Kidney epithelial cell (primary cell): ENCODE measurements around the gene KRT26. TPM values are rescaled to one million over a fixed set of nuclear protein-coding genes. Genes with fewer than 3 reads are reported as not detected.
"Not testable (repeated sequence)": the region's sequence is repeated elsewhere in the genome, so short reads cannot be mapped to it uniquely, and the experiment has no call there.

Experiments
- DNase-seq: peaks from one replicate; pipeline ENCODE4 v3.0.0-alpha.2; 2010; ENCODE audit warnings: low read depth
- H3K27me3 ChIP-seq: 2 replicates; pipeline ENCODE4 v1.6.0; 2011; ENCODE audit warnings: low read length; ENCODE audit not compliant: control insufficient read depth, insufficient read depth
- H3K36me3 ChIP-seq: 2 replicates; pipeline ENCODE4 v1.5.1; 2011; ENCODE audit warnings: low read length; ENCODE audit not compliant: control insufficient read depth, insufficient read depth
- H3K4me3 ChIP-seq: 2 replicates; pipeline ENCODE4 v1.5.1; 2011; ENCODE audit warnings: low read depth, mild to moderate bottlenecking, control low read depth, low read length
- total RNA-seq: library from RNA; depleted of rRNA; stranded (reverse); fragments of >200 nt; gene quantifications from 2 replicates; pipeline ENCODE4 v1.2.3, GENCODE V29; 2015
- TF ChIP-seq, protein P1 (sequence below): IDR thresholded peaks from 2 replicates; pipeline ENCODE4 v1.5.1; 2011; ENCODE audit warnings: mild to moderate bottlenecking, moderate library complexity, low read length, control low read depth, inconsistent platforms; ENCODE audit not compliant: insufficient read depth, poor library complexity, severe bottlenecking

KRT26 gene
- total RNA-seq, 1 donor from 2014 or later, result not detected

DNA sequence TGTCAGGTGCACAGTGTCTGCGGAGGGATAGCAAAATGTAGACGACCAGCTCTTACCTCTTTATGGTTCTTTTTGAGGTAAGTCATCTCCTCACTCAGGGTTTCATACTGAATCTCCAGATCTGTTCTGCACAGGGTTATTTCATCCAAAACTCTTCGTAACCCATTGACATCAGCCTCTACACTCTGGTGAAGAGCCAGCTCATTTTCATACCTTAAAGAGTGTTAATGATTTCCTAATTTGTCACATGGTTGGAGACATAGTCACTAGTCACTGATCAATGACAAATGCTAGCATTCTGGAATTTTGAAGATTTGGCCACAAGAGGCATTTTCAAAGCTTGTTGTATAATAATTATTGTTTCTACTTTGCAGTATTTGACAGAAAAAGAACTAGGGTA lies 18.2 kb downstream of the KRT26 start:
- no peak for DNase-seq
- TF ChIP-seq, protein P1, sequence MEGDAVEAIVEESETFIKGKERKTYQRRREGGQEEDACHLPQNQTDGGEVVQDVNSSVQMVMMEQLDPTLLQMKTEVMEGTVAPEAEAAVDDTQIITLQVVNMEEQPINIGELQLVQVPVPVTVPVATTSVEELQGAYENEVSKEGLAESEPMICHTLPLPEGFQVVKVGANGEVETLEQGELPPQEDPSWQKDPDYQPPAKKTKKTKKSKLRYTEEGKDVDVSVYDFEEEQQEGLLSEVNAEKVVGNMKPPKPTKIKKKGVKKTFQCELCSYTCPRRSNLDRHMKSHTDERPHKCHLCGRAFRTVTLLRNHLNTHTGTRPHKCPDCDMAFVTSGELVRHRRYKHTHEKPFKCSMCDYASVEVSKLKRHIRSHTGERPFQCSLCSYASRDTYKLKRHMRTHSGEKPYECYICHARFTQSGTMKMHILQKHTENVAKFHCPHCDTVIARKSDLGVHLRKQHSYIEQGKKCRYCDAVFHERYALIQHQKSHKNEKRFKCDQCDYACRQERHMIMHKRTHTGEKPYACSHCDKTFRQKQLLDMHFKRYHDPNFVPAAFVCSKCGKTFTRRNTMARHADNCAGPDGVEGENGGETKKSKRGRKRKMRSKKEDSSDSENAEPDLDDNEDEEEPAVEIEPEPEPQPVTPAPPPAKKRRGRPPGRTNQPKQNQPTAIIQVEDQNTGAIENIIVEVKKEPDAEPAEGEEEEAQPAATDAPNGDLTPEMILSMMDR, result no peak
- no peaks in the 10 kb centered on the region for H3K36me3 ChIP-seq
- no peaks in the 10 kb centered on the region for H3K27me3 ChIP-seq
- no peak overlapping the region for H3K4me3 ChIP-seq

DNA sequence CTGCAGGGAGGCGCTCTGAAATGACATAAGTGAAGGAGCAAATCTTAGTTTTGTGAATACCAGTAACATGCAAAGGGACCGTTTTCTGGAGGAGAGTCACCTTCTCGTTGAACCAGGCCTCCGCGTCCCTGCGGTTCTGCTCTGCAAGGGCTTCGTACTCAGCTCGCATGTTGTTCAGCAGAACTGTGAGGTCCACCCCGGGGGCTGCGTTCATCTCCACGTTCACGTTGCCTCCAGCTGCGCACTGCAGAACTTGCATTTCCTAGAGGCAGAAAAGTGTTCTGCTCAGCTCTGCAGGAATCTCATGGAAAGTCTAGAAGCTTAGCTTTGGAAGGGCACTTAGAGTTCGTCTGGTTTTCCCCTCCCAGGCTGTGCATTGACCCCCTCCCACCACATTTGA lies 20.9 kb downstream of the KRT26 start:
- Histone ChIP-seq H3K4me3 (no peak overlapping the region), H3K27me3 (no peaks in the 10 kb centered on the region), H3K36me3 (no peaks in the 10 kb centered on the region)
- no peak for DNase-seq
- TF ChIP-seq, protein P1, result no peak

DNA sequence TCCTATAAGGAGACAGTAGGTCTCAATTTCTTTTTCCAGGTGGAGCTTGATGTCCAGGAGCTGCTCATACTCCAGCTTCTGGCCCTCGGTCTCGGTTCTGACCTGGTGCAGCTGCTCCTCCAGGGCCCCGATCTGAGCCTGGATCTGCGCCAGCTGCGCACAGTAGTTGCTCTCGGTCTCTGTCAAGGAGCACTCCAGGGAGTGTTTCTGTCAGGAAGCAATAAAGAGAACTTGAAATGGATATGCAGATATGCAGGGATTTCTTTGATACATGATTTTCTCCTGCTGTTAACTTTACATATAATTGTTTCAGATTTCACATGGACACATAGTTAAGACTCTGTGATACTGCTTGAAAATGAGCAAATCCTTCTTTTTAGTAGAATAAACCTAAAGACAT lies 21.6 kb downstream of the KRT26 start:
- no peak overlapping the region for H3K4me3 ChIP-seq
- H3K36me3 ChIP-seq, result no peaks in the 10 kb centered on the region
- no peaks in the 10 kb centered on the region for H3K27me3 ChIP-seq
- TF ChIP-seq, protein P1, result no peak
- DNase-seq, result no peak

DNA sequence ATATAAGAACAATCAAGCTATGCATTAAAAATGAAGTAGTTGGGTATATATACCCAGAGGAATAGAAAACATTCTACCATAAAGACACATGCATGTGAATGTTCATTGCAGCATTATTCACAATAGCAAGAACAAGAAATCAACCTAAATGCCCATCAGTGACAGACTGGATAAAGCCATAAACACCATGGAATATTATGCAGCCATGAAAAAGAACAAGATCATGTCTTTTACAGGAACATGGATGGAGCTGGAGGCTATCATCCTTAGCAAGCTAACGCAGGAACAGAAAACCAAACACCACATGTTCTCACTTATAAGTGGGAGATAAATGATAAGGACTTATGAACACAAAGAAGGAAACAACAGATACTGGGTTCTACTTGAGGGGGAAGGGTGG lies 23.3 kb downstream of the KRT26 start:
- not testable (repeated sequence) for H3K27me3 ChIP-seq, DNase-seq, H3K4me3 ChIP-seq, H3K36me3 ChIP-seq

DNA sequence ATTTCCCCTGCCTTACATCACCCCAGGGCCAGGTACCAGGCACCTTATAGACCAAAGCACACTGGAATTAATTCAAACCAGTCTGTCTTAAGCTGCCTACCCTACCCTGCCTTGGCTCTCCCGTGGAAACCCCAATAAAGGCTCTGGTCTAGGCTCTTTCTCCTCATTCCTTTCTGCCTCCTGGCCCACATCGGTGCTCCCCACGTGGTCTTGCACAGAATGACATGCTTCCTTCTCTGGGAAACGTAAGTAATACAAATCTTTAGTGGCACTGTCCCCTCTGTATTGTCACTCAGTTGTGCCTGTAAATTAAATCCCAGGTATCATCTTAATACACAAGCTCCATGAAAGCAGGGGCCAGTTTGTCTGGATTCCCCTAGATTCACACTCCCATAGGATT lies 33.4 kb downstream of the KRT26 start:
- no peak overlapping the region for H3K4me3 ChIP-seq
- TF ChIP-seq, protein P1, result no peak
- DNase-seq, result no peak
- no peaks in the 10 kb centered on the region for H3K27me3 ChIP-seq
- H3K36me3 ChIP-seq, result no peaks in the 10 kb centered on the region

DNA sequence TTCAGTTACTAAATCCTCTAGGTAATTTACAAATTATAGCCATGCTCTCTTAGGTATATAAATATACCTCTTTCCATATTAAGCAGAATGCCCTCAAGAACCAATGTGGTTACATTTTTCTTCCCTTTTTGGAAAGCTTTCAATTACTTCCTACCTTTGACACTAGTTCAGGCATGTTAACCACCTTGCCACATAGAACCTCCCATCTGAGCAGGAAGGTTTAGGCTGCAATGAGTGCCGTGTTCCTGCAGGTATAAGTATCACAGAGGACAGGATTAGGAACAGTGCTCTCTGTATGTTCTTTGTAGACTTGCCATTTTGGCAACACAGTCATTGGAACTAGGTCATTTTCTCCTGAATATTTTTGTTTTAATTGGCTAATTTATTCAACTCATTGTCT lies 37.0 kb downstream of the KRT26 start:
- Histone ChIP-seq H3K4me3 (no peak overlapping the region), H3K27me3 (no peaks in the 10 kb centered on the region), H3K36me3 (no peaks in the 10 kb centered on the region)
- DNase-seq, result no peak
- TF ChIP-seq, protein P1, result no peak
